Umbilical cord (tissue), 2 donors: ENCODE measurements around the gene SERINC5. TPM values are rescaled to one million over a fixed set of nuclear protein-coding genes. Genes with fewer than 3 reads are reported as not detected.
"Not testable (repeated sequence)": the region's sequence is repeated elsewhere in the genome, so short reads cannot be mapped to it uniquely, and the experiment has no call there.

ENCODE experiments used
- DNase-seq: peaks from one replicate; pipeline ENCODE4 v3.0.0-alpha.2; 2015; ENCODE audit warnings: low spot score
- total RNA-seq: library from RNA; depleted of rRNA; stranded (reverse); fragments of >200 nt; gene quantifications from one replicate; pipeline ENCODE4 v1.2.3, GENCODE V29; 2014; ENCODE audit warnings: low replicate concordance; ENCODE audit not compliant: insufficient read depth

Gene SERINC5
- total RNA-seq, result 17.1 TPM

DNA sequence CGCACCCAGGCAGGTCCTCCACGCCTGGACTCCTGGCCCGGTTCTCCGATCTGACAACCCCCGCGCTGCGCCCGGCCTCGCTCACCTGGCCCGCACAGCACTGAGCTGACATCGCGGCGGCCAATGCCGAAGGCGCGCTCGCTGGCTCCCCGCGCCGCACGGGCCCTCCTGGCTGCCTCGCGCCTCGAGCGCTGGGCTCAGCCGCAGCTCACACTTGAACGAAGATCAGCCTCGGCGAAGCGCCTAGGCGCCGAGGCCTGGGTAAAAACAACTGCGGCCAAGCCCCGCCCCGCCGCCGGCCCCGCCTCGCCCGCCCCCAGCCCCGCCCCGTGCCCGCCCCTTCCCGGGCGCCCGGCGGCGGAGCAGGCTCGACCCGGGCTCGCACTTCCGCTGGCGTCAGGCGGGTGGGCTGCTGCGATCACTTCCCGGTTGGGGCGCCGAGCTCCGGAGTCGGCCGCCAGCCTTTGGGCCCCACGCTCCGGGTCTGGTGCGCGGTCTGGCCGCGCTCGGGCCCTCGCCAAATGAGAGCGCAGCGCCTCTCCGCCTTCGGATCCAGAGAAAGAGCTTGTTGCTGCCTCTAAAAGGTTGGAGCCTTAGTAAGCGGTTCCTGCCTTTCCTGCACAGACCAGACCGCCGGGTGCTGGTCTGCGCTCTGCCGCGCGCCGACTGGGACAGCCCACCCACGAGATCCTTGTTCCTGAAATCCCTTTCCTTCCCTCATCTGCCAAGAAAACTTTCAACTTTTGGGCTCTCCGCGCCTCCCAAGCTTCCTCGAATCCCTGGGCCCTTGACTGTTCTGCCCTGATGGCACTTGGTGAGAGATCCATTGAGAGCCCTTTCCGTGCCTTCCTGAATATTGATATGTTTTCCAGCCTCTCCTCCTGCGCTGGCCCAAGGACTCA, at the start of gene SERINC5:
Gene SERINC5, minus strand, starts transcription at position 238 of the 902 bp plus-strand sequence. Its CDS starts 126 bp downstream, at position 112.
- peak; percentile 88 for DNase-seq

DNA sequence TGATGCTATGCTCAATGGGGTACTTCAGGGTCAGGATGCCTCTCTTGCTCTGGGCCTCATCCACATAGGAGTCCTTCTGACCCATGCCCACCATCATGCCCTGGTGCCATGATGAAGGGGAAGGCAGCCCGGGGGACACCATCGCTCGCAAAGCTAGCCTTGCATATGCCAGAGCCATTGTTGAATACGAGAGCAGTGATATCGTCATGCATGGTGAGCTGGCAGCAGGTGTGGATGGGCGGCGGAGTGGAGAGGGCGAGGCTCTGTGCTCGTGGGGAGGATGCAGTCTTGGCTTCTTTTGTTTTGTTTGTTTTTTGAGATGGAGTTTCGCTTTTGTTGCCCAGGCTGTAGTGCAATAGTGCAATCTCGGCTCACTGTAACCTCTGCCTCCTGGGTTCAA, 46.8 kb upstream of the SERINC5 start:
- DNase-seq, result no peak

DNA sequence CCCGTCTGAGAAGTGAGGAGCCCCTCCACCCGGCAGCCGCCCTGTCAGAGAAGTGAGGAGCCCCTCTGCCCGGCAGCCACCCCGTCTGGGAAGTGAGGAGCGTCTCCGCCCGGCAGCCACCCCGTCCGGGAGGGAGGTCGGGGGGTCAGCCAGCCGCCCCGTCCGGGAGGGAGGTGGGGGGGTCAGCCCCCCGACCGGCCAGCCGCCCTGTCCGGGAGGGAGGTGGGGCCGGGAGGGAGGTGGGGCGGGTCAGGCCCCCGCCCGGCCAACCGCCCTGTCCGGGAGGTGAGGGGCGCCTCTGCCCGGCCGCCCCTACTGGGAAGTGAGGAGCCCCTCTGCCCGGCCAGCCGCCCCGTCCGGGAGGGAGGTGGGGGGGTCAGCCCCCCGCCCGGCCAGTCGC, 45.5 kb upstream of the SERINC5 start:
- not testable (repeated sequence) for DNase-seq

DNA sequence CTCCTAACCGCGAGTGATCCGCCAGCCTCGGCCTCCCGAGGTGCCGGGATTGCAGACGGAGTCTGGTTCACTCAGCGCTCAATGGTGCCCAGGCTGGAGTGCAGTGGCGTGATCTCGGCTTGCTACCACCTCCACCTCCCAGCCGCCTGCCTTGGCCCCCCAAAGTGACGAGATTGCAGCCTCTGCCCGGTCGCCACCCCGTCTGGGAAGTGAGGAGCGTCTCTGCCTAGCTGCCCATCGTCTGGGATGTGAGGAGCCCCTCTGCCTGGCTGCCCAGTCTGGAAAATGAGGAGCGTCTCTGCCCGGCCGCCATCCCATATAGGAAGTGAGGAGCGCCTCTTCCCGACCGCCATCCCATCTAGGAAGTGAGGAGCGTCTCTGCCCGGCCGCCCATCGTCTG, 44.9 kb upstream of the SERINC5 start:
- DNase-seq, result not testable (repeated sequence)

DNA sequence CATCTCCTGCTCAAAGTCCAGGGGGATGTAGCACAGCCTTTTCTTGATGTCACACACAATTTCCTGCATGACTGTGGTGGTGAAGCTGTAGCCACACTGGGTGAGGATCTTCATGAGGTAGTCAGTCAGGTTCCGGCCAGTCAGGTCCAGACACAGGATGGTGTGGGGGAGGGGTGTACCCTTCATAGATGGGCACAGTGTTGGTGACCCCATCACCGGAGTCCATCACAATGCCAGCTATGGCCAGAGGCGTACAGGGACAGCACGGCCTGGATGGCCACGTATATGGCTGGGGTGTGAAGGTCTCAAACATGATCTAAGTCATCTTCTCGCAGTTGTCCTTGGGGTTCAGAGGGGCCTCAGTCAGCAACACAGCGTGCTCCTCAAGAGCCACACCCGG, 44.3 kb upstream of the SERINC5 start:
- DNase-seq, result no peak

DNA sequence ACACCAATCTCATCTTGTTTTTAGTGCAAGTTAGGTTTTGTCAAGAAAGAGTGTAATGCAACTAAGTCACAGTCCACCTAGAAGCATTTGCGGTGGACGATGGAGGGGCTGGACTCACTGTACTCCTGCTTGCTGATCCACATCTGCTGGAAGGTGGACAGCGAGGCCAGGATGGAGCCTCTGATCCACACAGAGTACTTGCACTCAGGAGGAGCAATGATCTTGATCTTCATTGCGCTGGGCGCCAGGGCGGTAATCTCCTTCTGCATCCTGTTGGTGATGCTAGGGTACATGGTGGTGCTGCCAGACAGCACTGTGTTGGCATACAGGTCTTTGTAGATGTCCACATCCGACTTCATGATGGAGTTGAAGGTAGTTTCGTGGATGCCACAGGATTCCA, 43.8 kb upstream of the SERINC5 start:
- DNase-seq, result no peak

DNA sequence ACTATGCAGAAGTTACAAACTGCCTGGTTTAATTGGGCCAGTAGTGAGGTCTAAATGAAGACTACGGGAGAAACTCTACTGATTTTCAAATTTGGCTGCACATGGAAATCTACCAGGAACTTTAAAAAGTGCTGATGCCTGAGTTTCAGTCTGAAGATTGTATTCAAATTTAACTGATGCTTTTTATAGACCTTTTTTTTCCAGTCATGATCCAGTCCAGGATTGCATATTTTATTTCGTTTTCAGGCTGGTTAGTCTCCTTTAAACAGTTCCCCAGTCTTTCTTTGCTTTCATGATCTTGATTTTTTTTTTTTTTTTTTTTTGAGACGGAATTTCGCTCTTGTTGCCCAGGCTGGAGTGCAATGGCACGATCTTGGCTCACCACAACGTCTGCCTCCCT, 40.3 kb upstream of the SERINC5 start:
- DNase-seq, result peak; percentile 21

DNA sequence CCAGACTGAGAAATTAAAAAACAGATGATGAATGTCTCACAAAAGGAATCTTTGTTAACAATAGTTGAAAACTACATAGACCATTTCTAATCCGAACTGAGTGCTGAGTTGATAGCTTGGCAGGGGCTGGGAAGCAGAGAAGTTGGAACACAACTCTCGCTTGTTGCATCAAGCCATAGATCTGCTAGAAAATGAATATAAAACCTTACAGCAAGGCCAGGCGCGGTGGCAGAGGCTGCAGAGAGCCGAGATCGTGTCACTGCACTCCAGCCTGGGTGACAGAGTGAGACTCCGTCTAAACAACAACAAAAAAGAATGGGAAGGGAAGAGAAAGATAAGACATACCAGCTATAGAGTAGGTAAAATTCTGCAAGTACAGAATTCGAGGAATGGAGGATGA, 35.9 kb upstream of the SERINC5 start:
- DNase-seq, result no peak

DNA sequence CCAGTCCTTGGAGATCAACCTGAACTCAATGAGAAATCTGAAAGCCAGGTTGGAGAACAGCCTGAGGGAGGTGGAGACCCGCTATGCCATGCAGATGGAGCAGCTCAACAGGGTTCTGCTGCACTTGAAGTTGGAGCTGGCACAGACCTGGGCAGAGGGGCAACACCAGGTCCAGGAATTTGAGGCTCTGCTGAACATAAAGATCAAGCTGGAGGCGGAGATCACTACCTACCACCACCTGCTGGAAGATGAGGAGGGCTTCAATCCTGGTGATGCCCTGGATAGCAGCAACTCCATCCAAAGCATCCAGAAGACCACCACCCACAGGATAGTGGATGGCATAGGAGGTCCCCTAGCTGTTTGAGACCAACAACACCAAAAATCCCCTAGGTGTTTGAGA, 33.5 kb upstream of the SERINC5 start:
- no peak for DNase-seq

DNA sequence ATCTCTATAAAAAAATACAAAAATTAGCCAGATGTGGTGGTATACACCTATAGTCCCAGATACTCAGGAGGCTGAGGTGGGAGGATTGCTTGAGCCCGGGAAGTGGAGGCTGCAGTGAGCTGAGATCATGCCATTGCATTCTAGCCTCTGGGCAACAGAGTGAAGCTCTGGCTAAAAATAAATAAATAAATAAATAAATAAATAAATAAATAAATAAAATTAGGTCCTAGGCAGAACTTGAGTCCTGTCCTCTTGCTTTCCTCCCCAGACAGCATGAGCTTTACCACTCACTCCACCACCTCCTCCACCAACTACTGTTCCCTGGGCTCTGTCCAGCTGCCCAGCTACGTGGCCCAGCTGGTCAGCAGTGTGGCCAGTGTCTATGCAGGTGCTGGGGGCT, 32.3 kb upstream of the SERINC5 start:
- no peak for DNase-seq

DNA sequence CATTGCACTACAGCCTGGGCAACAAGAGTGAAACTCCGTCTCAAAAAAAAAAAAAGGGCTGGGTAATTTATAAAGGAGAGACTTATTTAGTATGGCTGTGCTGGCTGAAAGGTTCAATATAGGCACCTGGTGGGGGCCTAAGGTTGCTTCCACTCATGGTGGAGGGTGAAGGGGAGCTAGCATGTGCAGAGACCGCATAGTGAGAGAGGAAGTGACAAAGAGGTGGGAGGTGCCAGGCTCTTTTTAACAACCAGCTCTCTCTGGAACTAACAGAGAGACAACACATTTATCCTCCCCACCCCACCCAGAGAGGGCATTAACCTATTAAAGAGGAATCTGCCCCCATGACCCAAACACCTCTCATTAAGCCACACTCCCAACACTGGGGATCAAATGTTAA, 28.9 kb upstream of the SERINC5 start:
- DNase-seq, result no peak

DNA sequence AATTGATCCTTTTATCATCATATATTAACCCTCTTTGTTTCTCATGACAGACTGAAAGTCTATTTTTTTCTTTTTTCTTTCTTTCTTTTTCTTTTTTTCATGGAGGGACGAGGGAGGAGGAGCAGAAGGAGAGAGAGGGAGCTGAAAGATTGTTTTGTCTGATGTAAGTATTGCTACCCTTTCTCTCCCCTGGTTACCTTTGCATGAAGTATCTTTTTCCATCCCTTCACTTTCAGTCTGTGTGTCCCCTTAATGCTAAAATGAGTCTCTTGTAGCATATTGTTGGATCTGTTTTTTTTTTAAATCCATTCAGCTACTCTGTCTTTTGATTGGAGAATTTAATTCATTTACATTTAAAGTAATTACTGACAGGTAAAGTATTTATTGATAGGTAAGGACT, 27.5 kb upstream of the SERINC5 start:
- DNase-seq, result no peak

DNA sequence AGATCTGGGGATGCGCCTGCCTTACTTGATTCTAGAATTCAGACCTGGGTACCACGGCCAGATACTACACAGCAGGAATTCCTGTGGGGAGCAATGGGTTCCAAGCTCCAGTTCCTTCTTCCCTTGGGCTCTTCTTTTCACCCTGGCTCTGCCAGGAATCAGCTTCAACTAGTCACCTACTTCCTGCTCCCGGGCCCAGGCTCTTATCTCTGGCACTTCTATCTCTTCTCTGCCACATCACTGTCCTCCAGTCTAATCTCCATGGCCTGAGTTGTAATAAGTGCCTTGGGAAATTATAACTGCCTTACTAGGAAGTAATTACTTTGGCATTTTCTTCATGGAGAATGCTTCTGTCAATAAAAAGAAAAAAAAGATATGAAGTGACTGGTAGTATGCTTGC, 26.2 kb upstream of the SERINC5 start:
- DNase-seq, result no peak

DNA sequence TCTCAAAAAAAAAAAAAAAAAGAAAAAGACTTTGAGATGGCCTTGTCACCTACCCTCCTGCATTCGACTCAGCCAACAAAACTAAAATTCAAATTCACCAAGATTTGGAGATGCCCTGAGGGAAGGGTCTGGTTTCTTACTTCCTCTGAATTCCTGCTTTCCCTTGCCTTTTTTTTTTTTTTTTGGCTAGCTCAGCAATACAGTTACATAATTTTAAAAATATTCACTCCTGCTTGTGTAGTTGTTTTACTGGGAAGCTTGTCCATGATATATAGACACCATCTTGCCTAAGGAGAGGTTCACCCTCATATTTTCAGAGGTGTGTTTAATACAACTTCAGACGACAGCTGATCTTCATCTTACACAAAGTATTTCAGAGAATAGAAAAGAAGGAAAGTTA, 21.3 kb upstream of the SERINC5 start:
- DNase-seq, result peak; percentile 57

DNA sequence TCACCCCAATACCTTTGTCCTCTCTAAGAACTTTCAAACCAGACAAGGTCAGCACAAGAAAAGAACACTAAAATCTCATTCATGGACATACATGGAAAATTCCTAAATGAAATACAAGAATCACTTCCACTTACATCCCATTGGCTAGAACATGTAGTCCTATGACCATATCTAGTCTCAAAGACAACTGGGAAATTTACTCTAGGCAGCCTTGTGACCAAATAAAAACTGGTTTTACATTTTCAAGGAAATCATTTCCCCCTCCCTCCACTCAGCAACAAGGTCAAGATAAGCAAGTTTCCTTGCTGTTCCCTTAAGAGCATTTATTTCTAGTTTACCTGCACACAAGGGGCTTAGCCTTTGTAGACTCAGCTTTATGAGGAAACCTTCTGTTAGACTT, 20.3 kb upstream of the SERINC5 start:
- no peak for DNase-seq

DNA sequence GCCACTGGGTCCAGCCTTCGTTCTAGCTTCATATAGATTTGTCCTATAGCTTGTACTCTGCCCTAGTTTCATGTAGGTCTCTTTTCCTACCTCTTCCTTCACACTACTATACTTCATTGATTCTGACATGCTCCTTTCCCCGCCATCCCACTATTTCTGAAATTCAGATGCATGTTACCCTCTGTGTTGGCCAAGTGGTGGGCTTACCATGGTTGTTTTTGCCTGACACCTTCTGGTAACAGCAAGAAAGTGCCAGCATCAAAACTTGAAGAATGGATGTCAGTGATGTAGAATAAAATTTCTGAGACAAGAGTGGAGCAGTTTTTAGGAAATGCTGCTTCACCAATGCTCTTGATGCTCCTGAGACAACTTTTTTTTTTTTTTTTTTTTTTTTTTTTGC, 19.5 kb upstream of the SERINC5 start:
- DNase-seq, result peak; percentile 27

DNA sequence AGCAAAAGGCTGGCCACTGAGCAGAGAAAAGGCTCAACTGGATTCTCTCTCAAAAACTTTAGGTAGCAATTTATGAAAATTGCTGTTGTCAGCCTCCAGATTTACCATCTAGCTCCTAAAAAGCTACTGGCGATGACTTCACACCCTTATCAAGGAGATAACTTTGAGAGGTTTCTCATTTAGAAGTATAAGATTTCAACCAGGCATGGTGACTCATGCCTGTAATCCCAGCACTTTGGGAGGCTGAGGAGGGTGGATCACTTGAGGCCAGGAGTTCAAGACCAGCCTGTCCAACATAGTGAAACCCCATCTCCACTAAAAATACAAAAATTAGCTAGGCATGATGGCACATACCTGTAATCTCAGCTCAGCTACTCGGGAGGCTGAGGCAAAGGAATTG, 14.7 kb upstream of the SERINC5 start:
- DNase-seq, result peak; percentile 62

DNA sequence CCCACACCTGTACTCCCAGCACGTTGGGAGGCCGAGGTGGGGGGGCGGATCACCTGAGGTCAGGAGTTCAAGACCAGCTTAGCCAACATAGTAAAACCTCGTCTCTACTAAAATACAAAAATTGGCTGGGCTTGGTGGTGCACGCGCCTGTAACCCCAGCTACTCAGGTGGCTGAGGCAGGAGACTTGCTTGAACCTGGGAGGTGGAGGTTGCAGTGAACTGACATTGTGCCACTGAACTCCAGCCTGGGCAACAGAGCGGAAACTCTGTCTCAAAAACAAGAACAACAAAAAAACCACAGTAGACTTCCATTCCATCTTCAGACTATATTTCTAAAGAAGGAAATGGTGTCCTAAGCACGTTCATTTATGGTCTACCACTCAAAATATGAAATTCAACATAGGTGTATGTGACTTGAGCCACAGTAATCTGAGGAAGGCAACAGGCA, 14.2 kb upstream of the SERINC5 start:
- no peak for DNase-seq

DNA sequence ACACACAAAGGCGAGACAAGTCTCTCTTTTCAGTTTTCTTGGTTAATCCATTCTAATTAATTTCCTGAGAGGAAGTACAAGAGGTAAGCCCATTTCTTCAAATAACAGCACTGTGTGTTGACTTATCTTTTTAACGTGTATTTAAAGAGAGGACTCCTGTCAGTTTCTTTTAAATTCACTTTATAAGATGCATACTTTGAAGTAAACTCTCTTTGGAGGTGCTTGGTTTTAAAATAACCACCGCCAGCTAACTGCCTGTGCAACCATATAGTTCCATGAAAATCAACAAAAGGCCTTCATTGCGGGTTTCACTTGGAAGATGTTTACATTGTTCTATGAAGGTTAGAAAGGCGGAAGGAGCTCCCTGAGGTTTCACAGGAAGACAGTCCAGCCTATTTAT, 13.1 kb upstream of the SERINC5 start:
- no peak for DNase-seq

DNA sequence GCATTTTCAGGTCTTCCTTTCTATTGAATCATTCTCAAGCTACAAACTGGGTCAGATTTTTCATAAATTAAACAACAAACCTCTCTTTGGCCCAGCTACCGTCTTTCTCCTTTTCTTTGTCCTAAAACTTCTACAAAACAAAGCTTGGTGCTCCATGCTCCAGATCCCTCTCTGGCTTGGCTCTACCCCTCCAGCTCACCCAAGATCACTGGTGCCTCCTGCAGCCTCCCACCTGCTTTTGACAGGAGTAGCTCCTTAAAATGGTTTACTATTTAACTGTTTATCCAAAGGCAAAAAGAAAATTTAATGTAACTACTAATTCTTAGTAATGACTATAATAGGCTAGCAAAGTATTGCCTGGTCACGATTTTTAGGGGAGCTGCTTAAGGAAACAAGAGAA, 10.7 kb upstream of the SERINC5 start:
- DNase-seq, result no peak

DNA sequence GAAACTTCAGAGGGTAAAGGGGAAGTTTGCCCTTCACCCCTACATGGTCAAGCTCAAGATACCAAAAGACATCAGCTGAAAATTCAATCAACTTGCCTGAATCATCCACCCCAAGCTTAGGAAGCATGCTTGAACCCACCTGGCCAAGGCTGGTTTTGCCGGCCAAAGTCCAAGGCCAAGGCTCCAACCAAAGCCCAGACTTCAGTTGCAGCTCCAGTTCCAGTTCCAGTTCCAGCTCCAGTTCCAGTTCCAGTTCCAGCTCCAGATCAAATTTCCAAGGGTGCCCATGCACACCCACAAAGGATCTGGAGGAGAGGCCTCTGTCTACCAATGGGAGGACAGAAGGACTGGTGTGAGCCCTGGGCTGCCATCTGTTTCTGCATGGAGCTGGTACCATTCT, 4.6 kb upstream of the SERINC5 start:
- DNase-seq, result no peak

DNA sequence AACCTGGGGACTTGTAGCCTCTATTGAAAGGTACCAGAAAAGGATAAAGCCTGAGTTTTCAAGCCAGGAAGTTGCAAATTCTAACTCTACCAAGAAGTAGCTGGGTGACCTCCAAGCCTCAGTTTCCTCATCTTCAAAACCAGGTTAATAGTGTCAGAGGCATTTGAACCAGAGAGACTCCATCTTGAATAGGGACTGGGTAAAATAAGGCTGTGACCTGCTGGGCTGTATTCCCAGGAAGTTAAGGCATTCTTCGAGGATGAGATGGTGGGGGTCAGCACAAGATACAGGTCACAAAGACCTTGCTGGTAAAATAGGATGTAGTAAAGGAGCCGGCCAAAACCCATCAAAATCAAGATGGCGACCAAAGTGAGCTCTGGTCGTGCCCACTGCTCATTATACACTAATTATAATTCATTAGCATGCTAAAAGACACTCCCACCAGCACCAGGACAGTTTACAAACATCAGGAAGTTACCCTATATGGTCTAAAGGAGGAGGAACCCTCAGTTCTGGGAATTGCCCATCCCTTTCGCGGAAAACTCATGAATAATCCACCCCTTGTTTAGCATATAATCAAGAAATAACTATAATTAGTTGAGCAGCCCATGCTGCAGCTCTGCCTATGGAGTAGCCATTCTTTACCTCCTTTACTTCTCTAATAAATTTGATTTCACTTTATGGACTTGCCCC, 3.8 kb upstream of the SERINC5 start:
- no peak for DNase-seq

DNA sequence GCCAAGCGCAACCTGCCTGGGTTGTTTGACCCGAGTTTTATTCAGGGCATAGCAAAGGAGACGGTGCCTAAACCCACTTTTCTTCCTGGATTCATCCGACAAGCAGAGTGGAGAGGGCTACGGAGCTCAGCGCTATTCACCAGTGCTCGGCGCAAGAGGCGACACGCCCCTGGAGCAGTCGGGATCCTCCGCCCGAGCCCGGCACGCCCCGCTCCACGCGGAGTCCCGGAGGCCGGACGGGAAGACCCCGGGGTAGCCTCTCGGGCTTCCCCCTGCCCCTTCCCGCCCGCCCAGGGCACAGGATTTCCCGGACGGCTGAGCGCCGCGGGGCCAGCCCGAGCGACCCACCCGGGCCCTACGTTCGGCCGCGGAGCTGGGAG, 427 bp downstream of the SERINC5 start:
- peak; percentile 76 for DNase-seq
